ENCODE results near the gene PALM2AKAP2.

GRCh38 chr9:109779711-109780452, at the start of gene PALM2AKAP2:
- TF ChIP-seq ARNTL (CRISPR knock-in tag; IDR thresholded peaks at IDR 0.05; ENCODE audit: borderline replicate concordance, low read depth) (no peak), ZNF565 (CRISPR knock-in tag; conservative IDR thresholded peaks at IDR 0.05; ENCODE audit: low read depth) (no peak), TCF4 (CRISPR knock-in tag; IDR thresholded peaks at IDR 0.05; ENCODE audit: borderline replicate concordance) (no peak), SNAI2 (CRISPR knock-in tag; IDR thresholded peaks at IDR 0.05) (no peak), TSHZ2 (CRISPR knock-in tag; IDR thresholded peaks at IDR 0.05) (no peak), ZC3H10 (CRISPR knock-in tag; IDR thresholded peaks at IDR 0.05) (no peak), CSDC2 (CRISPR knock-in tag; IDR thresholded peaks at IDR 0.05) (no peak)
- TF ChIP-seq, protein P1, sequence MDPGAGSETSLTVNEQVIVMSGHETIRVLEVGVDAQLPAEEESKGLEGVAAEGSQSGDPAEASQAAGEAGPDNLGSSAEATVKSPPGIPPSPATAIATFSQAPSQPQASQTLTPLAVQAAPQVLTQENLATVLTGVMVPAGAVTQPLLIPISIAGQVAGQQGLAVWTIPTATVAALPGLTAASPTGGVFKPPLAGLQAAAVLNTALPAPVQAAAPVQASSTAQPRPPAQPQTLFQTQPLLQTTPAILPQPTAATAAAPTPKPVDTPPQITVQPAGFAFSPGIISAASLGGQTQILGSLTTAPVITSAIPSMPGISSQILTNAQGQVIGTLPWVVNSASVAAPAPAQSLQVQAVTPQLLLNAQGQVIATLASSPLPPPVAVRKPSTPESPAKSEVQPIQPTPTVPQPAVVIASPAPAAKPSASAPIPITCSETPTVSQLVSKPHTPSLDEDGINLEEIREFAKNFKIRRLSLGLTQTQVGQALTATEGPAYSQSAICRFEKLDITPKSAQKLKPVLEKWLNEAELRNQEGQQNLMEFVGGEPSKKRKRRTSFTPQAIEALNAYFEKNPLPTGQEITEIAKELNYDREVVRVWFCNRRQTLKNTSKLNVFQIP (CRISPR knock-in tag; IDR thresholded peaks at IDR 0.05; ENCODE audit: borderline replicate concordance, low read depth), result no peak
- TF ChIP-seq, protein P2, sequence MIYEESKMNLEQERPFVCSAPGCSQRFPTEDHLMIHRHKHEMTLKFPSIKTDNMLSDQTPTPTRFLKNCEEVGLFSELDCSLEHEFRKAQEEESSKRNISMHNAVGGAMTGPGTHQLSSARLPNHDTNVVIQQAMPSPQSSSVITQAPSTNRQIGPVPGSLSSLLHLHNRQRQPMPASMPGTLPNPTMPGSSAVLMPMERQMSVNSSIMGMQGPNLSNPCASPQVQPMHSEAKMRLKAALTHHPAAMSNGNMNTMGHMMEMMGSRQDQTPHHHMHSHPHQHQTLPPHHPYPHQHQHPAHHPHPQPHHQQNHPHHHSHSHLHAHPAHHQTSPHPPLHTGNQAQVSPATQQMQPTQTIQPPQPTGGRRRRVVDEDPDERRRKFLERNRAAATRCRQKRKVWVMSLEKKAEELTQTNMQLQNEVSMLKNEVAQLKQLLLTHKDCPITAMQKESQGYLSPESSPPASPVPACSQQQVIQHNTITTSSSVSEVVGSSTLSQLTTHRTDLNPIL (CRISPR knock-in tag; IDR thresholded peaks at IDR 0.05; ENCODE audit: low read depth), result no peak

Measured in SK-N-SH treated with all-trans-retinoic acid at 6 μM for 48 hours (cell line).